Measurements from ENCODE around the gene LYSMD2.

LYSMD2 gene

DNA sequence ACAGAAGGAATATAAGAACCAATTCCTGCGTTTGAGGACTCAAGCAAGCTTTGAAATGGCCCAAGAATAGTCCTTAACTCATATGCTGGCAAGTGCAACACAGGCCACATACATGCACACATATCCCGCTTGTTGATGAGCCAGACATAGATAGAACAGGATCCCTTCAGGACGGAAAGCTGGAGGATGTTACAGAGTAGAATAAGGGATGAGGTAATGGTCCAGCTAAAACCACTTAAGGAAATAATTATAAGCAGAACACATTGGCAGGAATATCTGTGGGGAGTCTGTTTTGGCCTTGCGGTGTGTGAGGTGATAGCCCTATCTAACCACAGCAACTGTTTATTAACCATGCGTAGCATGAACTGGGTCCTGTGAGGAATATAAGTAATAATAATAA is 31.2 kb downstream of the LYSMD2 start:
- no peaks in the 10 kb centered on the region for H3K9me2 ChIP-seq (ENCODE audit: low read depth, low read length)
- 0 out of 2 replicates have a peak, but pooled peaks cover 4% of the 10 kb centered on the region for H3K27me3 ChIP-seq (ENCODE audit: insufficient read depth, low read length)
- no peak overlapping the region for H3K9ac ChIP-seq (ENCODE audit: low read length)
- H3K36me3 ChIP-seq (ENCODE audit: insufficient read depth, low read length) = no peaks in the 10 kb centered on the region
- no peaks in the 10 kb centered on the region for H3K9me3 ChIP-seq (ENCODE audit: low read length)
- no peaks in the 10 kb centered on the region for H3K79me2 ChIP-seq (ENCODE audit: insufficient read depth, low read length)
- H3K4me2 ChIP-seq (ENCODE audit: low read length) = no peak overlapping the region
- H2AFZ ChIP-seq (ENCODE audit: low read length) = no peak overlapping the region
- no peak for TF ChIP-seq EZH2 (IDR thresholded peaks at IDR 0.05; ENCODE audit: borderline replicate concordance, low read length)
- no peaks in the 10 kb centered on the region for H3K4me1 ChIP-seq (ENCODE audit: insufficient read depth, low read length, severe bottlenecking)
- H3K4me3 ChIP-seq (ENCODE audit: low read depth, low read length, poor library complexity, severe bottlenecking) = no peak overlapping the region
- no peaks in the 10 kb centered on the region for H4K20me1 ChIP-seq (ENCODE audit: insufficient read depth, low read length)
- no peak overlapping the region for H3K27ac ChIP-seq (ENCODE audit: low read depth, low read length, poor library complexity, severe bottlenecking)
- H3F3A ChIP-seq (ENCODE audit: insufficient read depth, low read length) = no peaks in the 10 kb centered on the region

DNA sequence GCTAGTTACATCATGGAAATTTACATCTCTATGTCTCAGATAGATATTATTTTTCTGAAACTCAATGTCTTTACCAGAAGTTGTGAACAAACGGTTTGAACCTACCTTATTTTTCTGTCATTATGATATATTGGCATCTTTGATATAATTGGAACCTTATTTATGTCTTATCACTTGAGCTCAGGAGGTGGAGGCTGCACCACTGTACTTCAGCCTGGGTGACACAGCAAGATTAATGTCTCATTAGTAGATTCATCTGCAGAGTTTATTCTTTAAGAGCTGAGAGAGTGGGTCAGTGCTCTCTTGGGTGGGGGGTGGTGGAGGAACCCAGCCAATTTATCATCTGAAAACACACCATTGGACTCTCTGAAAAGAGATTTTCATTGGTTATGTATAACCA is 34.7 kb downstream of the LYSMD2 start:
- H2AFZ ChIP-seq (ENCODE audit: low read length) = no peak overlapping the region
- no peaks in the 10 kb centered on the region for H3K9me2 ChIP-seq (ENCODE audit: low read depth, low read length)
- H3F3A ChIP-seq (ENCODE audit: insufficient read depth, low read length) = no peaks in the 10 kb centered on the region
- no peak overlapping the region for H3K4me2 ChIP-seq (ENCODE audit: low read length)
- no peak for TF ChIP-seq CTCF (IDR thresholded peaks at IDR 0.05; ENCODE audit: low read length)
- no peak overlapping the region for H3K4me3 ChIP-seq (ENCODE audit: low read depth, low read length, poor library complexity, severe bottlenecking)
- H3K4me1 ChIP-seq (ENCODE audit: insufficient read depth, low read length, severe bottlenecking) = no peaks in the 10 kb centered on the region
- no peak overlapping the region for H3K27ac ChIP-seq (ENCODE audit: low read depth, low read length, poor library complexity, severe bottlenecking)
- no peak overlapping the region for H3K9ac ChIP-seq (ENCODE audit: low read length)
- H3K79me2 ChIP-seq (ENCODE audit: insufficient read depth, low read length) = no peaks in the 10 kb centered on the region
- H3K27me3 ChIP-seq (ENCODE audit: insufficient read depth, low read length) = 0 out of 2 replicates have a peak, but pooled peaks cover 4% of the 10 kb centered on the region
- H3K9me3 ChIP-seq (ENCODE audit: low read length) = no peaks in the 10 kb centered on the region
- H3K36me3 ChIP-seq (ENCODE audit: insufficient read depth, low read length) = no peaks in the 10 kb centered on the region
- H4K20me1 ChIP-seq (ENCODE audit: insufficient read depth, low read length) = no peaks in the 10 kb centered on the region

DNA sequence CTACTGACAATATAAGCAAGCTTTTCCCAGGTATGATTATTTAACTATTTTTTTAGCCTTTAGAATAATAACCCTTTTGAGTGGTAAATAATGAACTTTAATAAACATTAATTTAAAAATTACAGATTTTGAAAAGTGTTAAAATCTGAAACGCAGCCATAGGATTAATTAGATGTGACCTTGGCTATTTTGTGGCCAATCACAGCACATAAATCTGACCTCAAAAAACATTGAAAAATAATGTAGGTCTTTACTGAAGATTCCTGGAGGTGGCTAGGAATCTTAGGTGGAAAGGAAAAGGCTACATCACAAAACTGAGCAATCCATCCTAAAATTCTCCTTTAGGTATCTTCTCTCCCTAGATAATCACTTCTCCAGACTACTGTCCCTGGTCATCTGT is 38.1 kb downstream of the LYSMD2 start:
- Histone ChIP-seq H3K79me2 (ENCODE audit: insufficient read depth, low read length) (no peaks in the 10 kb centered on the region), H3K9ac (ENCODE audit: low read length) (no peak overlapping the region), H3F3A (ENCODE audit: insufficient read depth, low read length) (no peaks in the 10 kb centered on the region), H2AFZ (ENCODE audit: low read length) (no peak overlapping the region), H3K27me3 (ENCODE audit: insufficient read depth, low read length) (0 out of 2 replicates have a peak, but pooled peaks cover 4% of the 10 kb centered on the region), H3K9me2 (ENCODE audit: low read depth, low read length) (no peaks in the 10 kb centered on the region), H4K20me1 (ENCODE audit: insufficient read depth, low read length) (no peaks in the 10 kb centered on the region), H3K27ac (ENCODE audit: low read depth, low read length, poor library complexity, severe bottlenecking) (no peak overlapping the region), H3K4me2 (ENCODE audit: low read length) (no peak overlapping the region), H3K9me3 (ENCODE audit: low read length) (no peaks in the 10 kb centered on the region), H3K4me1 (ENCODE audit: insufficient read depth, low read length, severe bottlenecking) (no peaks in the 10 kb centered on the region), H3K36me3 (ENCODE audit: insufficient read depth, low read length) (no peaks in the 10 kb centered on the region), H3K4me3 (ENCODE audit: low read depth, low read length, poor library complexity, severe bottlenecking) (no peak overlapping the region)
- no peak for TF ChIP-seq EZH2 (IDR thresholded peaks at IDR 0.05; ENCODE audit: borderline replicate concordance, low read length)
- TF ChIP-seq CTCF (IDR thresholded peaks at IDR 0.05; ENCODE audit: low read length) = no peak

DNA sequence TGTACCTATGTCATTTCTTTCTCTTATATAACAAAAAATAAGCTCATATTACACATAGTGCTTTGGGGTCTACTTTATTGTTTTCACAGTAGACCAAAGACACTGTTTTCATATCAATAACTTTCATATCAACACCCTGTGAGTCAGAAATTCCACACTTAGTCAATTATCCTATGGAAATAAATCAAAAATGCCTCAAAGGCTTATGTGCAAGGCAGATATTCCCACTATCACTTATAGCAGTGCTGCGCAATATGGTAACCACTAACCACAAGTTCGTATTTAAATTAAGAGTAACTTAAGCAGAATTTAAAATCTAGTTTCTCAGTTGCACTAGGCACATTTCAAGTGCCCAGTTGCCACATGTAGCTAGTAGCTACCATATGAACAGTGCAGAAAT is 40.3 kb downstream of the LYSMD2 start:
- H3K4me2 ChIP-seq (ENCODE audit: low read length) = no peak overlapping the region
- no peak overlapping the region for H3K27ac ChIP-seq (ENCODE audit: low read depth, low read length, poor library complexity, severe bottlenecking)
- no peaks in the 10 kb centered on the region for H3K9me2 ChIP-seq (ENCODE audit: low read depth, low read length)
- no peaks in the 10 kb centered on the region for H3K9me3 ChIP-seq (ENCODE audit: low read length)
- H3K36me3 ChIP-seq (ENCODE audit: insufficient read depth, low read length) = no peaks in the 10 kb centered on the region
- H2AFZ ChIP-seq (ENCODE audit: low read length) = no peak overlapping the region
- no peak overlapping the region for H3K4me3 ChIP-seq (ENCODE audit: low read depth, low read length, poor library complexity, severe bottlenecking)
- H3K27me3 ChIP-seq (ENCODE audit: insufficient read depth, low read length) = no peaks in the 10 kb centered on the region
- no peaks in the 10 kb centered on the region for H3K79me2 ChIP-seq (ENCODE audit: insufficient read depth, low read length)
- no peaks in the 10 kb centered on the region for H3K4me1 ChIP-seq (ENCODE audit: insufficient read depth, low read length, severe bottlenecking)
- H4K20me1 ChIP-seq (ENCODE audit: insufficient read depth, low read length) = no peaks in the 10 kb centered on the region
- no peaks in the 10 kb centered on the region for H3F3A ChIP-seq (ENCODE audit: insufficient read depth, low read length)
- TF ChIP-seq EZH2 (IDR thresholded peaks at IDR 0.05; ENCODE audit: borderline replicate concordance, low read length) = no peak
- TF ChIP-seq CTCF (IDR thresholded peaks at IDR 0.05; ENCODE audit: low read length) = no peak
- no peak overlapping the region for H3K9ac ChIP-seq (ENCODE audit: low read length)
